Measurements from ENCODE around the gene RNF217.
"Not testable (repeated sequence)": the region's sequence is repeated elsewhere in the genome, so short reads cannot be mapped to it uniquely, and the experiment has no call there.

Gene RNF217

DNA sequence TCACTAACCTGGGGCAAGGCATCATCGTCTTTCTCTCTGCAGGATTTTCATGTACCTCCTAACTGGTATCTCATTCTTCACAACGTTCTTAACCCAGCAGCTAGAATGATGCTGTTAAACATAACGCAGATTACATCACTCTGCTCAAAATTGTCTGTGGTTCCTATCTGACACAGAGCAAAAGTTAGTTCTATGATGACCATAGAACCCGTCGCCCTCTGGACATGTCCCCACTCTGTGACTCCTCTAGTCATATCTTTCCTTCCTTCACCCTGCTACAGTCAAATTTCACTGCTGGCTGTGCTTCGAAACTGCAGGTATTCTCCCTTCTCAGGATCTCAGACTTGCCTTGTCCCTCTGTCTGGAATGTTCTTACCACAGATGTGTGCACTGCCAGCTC is 103.9 kb downstream of the RNF217 start:
- no peak for DNase-seq

GRCh38 chr6:125066964-125067363 is 104.7 kb downstream of the RNF217 start:
- DNase-seq: no peak

GRCh38 chr6:125067552-125067951 is 105.3 kb downstream of the RNF217 start:
- DNase-seq: no peak

DNA sequence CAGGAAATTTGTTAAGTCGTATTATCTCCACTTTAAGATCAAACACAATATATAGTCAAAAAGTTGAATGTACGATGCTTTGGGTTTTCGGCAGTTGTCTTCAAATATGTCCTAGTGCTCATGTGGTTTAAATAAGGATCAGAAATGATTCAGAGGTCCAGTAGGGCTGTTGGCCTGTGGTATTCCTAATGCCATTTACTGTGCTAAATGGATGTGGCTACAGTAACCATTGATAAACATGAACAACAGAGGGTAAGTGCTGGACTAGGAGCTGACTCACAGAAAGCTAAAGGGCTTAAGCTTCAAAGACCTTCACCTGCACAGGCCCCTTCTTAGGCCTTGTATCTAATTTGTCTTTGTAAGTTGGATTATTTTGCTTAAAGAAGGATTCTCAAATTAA is 110.8 kb downstream of the RNF217 start:
- no peak for DNase-seq

DNA sequence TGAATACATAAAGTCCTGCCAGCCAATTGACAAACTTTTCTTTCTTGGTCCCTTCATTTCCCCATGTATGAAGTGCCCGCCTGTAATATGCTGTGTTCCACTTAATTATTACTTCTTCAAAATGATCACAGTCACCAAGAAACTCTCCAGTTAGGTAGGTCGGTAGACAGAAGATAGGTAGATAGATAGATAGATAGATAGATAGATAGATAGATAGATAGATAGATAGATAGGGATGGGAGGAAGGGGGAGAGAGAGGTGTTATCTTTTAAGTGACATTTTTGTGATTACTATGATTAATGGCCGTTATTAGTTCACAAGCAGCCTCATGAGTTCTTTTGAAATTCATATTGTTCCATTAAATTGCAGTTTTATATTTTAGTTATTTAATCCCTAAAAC is 111.9 kb downstream of the RNF217 start:
- DNase-seq: no peak

GRCh38 chr6:125075073-125075472 is 112.8 kb downstream of the RNF217 start:
- DNase-seq: not testable (repeated sequence)

- DNase-seq: no peak
Measured at GRCh38 chr6:125075741-125076481, 113.7 kb downstream of the RNF217 start.

- DNase-seq: no peak
Measured at GRCh38 chr6:125076482-125076742, 114.2 kb downstream of the RNF217 start.

GRCh38 chr6:125077453-125077852 is 115.2 kb downstream of the RNF217 start:
- DNase-seq: no peak

- DNase-seq: no peak
Measured at GRCh38 chr6:125078602-125079321, 116.5 kb downstream of the RNF217 start.

GRCh38 chr6:125082908-125083683 is 120.9 kb downstream of the RNF217 start:
- DNase-seq: no peak

DNA sequence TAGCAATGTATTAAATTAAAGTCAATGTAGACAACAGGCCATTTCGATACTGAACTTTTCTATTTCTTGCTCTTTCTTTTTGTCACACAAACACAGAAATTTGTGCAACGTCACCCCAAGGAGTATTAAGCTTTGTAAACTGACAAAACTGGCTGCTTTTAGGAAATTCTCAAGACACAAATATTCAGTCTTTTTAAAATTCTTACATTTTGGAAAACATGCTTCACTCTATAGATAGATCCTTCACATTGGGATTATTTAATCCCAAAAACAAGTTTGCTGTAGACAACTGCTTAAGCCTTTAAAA is 121.4 kb downstream of the RNF217 start:
- DNase-seq: no peak

DNA sequence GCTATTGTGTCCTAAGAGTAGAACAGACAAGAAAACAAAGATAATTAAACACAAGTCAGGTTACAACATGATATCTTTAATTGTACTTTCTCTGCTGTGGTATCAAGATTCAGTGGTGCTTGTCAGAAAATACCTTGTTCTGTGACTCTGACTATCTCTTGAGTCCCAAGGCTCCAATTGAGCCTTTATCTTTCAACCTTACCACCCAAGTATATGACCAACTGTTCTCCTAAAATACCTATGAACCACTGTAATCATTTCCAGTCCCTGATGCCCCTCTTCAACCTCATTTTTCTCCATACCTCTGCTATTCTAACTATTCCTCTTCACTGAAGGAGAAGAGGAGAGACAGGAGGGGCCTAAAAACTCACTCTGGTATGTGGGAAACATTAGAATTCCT is 124.5 kb downstream of the RNF217 start:
- no peak for DNase-seq

DNA sequence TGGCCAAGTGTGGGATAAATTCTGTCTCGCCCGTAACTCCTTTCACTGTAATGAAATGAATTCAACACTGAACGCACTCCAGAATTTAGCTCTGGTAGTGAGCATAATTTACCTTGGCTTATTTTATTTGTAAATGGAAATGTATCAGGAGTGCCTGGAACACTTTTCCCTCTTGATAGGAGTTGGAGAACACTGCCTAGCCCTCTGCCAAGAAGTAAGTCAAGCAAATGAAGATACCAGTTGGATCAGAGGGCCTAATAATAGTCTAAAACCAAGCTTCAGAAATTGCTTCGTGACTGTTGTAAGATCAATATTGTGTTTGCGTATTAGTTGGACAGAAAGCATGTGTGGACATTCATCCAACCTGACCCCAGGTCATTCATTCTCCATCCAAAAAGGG is 126.7 kb downstream of the RNF217 start:
- no peak for DNase-seq

GRCh38 chr6:125094563-125094962 is 132.3 kb downstream of the RNF217 start:
- peak; percentile 6 for DNase-seq

GRCh38 chr6:125095580-125096301 is 133.5 kb downstream of the RNF217 start:
- no peak for DNase-seq

GRCh38 chr6:125097186-125097585 is 134.9 kb downstream of the RNF217 start:
- DNase-seq: no peak

DNA sequence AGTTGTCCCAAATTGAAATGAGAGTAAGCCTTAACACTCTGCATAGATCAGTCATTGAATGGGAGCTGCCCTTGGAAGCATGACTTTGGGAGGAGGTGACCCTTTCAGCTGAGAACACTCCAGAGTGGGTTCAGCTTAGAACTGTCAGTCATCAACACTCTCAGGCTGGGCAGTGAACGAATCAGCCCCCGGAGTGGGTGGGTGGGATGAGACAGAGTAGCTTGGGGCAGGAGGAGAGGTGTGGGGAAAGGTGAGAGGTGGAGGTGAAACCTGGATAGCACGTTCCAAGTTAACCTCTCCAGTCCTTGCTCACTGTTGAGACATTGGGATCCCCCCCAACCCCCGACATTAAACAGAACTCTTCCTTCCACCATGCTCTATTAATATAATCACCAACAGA is 136.0 kb downstream of the RNF217 start:
- no peak for DNase-seq

DNA sequence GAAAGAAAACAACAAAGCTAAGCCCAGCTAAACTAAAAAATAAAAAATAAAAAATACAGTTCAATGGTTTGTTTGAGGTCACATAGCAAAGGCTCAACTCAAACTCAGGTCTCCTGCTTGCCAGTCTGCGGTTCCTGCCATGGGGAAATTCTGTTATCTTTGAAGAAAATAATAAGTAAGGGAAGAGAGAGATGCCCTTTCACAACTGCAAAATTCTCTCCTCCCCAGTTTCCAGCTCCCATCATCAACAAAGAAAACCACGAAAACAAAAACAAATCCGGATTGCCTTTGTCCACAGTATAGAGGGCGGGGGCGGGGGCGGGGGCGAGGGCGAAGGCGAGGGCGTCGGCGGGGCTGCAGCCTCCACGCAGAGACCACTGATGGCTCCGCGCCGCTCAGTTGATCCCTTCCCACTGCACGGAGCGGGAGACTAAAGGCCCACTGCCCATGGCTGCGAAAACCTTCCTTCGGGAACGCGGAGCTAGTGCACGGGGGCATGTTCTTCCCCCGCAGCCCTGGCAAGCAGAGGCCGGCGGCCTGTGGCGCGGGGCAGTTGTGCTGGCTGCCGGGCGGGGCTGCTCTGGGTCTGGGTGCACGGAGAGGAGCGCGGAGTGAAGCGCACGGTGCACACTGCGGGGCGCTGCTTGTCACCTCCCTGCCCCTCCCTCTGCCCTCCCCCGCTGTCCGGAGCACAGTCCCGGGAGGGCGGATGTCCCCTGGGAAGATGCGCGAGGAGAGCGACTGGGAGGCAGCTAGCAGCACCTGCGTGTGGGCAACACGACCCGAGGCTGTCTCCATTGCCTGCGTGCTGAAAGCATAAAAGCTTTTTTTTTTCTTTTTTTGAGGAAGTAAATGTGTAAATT is 137.2 kb downstream of the RNF217 start:
- peak; percentile 58 for DNase-seq

GRCh38 chr6:125100074-125100652 is 137.9 kb downstream of the RNF217 start:
- DNase-seq: no peak

DNA sequence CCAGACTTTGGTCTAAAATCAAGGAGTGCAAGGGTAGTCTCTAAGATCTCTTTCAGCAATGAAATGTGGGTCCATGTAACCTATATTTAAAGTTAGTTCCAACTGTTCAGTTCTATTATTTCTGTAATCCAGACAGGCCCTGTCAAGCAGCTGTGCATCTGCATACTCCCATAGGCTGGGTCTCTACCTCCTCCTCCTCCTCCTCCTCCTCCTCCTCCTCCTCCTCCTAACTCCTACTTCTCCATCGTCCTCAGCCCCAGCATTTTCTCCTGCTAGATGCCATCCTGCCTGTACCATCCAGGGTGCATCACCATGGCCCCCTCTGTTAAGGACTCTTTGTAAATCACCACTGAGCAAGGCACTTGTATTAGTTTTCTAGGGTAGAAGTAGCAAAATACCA is 138.9 kb downstream of the RNF217 start:
- no peak for DNase-seq

- DNase-seq: no peak
Measured at GRCh38 chr6:125101631-125102030, 139.4 kb downstream of the RNF217 start.

All from NCI-H1105 treated with DMSO at 0.1 percent for 48 hours (cell line).